TTC549 (cell line): ENCODE results near the gene INCA1.

ENCODE experiments used
- FAIRE-seq: peaks from 2 replicates; lab custom pipeline; 2012; peaks lifted over from hg19 to GRCh38; lab: Jason Lieb, UNC

The INCA1 gene

DNA sequence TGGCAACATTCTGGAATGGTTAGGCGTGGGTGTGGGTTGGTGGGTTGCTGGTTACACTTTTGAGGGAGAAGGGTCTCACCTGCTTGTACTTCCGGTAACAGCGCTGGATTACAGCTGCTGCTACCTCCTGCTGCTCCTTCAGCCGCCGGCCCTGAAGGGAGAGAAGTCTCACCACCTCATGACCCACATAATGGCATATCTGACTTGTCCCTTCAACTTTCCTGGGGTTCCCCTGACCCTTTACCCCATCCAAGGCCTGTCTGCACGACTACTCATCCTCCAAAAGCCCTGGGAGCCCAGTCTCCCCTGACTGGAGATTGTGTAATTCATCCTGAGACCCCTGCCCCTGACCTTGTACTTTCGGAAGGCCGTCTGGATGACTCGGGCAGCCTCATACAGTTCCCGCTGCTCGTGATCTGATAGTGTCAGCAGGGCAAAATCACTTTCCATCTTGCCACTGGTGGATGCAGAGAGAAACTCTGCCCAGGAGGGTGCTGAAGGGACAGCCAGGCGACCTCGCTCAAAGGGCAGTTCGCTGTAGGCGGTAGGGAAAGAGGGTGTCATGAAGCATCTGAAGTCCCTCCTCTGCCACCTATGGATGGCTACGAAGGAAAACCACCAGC is 27.7 kb downstream of the INCA1 start:
- FAIRE-seq: no peak

GRCh38 chr17:4969047-4969550 is 28.2 kb downstream of the INCA1 start:
- no peak for FAIRE-seq

DNA sequence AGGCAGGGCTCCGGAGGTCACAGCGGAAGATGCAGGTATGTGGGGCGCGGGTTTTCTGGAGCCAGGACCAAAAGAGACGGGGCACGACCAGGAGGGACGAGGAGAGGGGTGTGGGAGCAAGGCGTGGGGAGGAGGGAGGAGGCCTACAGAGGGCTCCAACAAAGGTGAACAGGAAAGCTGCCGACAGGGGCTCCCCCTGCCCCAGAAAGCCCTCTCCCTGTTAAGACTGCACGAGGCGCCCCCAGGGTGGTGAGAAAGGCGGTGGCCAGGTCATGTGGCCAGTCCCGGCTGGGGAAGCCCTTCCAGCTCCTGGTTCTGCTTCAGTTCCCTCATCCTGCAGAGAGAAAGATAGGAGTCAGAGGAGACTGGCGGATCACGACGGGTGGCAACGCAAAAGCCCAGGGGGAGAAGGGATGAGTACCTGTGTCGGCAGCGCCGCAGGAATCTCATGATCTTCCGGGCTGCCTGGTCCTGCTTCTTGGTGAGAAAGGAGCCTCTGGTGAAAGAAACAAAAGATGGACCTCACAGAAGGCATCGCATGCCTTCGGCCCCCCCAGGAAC is 28.8 kb downstream of the INCA1 start:
- FAIRE-seq: no peak

DNA sequence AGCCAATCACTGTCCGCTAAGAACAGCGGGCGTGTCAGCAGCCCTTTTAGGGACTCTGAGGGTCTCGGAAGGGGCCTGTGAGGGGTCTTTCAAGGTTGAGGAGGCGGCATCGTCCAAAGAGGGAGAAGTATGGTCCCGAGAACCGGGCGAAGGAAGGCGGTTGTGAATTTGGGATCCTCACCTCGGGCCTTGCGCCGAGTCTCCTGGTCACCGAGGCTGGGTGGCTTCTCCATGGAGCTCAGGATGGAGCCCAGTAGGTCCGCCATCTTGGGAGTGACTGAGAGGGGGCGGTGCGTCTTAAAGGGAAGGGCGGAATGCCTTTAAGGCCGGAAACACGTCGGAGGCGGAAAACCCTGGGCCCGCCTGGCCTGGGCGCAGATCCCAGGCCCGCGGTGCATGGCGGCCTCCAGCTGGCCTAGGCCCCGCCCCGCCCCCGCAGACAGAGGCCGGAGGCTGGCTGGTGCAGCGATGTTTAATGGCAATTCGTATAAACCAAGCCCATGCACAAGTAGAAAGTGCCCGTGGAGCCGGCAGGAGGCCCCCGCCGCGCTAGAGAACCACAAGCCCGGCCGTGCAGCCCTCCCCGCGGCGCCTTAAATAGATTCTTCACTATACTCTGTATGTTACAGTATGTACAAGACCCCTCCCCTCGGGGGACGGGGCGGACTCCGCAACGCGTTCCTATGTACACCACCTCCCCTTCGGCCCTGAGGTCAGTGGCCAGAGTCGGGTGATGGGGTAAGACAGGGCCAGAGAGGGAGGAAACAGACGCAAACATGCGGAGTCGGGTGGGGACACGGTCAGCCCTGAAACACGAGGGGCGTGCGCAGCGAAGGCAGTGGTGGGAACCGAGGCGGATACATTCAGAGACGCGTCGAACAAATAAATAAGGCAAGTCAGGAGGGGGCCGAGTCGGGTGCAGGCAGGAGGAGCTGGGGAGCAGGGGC is 29.5 kb downstream of the INCA1 start, which contains the start of gene SPAG7:
TSS of gene SPAG7 (minus strand) at position 279 of the 947 bp plus-strand sequence. CDS start at position 266, 13 bp downstream.
- peak; percentile 63 for FAIRE-seq

- peak; percentile 99 for FAIRE-seq
Measured at GRCh38 chr17:4966844-4967538, 30.3 kb downstream of the INCA1 start.

GRCh38 chr17:4965311-4965986 is 31.9 kb downstream of the INCA1 start:
- FAIRE-seq: no peak

DNA sequence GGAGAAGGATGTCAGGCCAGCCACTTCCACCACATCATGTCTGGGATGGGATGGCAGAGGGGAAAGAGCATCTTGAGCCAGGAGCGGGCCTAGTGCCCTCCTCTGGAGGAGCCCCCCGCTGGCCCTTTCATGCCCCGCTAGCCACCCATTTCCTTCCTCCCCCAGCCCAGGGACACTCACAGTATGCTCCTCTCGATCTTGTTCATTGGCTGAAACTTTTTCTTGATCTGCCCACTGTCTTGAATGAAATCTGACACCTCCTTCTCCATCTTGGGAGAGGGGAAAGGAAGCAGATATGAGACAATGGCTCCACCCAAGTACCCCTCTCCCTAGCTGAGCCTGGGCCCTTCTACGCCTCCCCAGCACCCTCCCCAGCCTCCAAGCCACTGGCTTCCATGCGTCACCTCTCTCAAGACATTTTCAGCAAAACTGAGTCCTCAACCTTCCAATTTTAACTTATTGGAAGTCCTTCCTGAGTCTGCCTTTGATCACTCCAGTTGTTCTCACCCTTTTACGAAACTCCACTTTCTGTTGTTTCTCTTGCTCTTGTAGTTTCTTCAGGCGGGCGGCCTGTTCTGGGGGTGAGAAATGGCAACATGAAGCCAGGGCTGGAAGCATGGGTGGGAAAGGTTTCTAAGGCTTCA is 36.9 kb downstream of the INCA1 start:
- no peak for FAIRE-seq

DNA sequence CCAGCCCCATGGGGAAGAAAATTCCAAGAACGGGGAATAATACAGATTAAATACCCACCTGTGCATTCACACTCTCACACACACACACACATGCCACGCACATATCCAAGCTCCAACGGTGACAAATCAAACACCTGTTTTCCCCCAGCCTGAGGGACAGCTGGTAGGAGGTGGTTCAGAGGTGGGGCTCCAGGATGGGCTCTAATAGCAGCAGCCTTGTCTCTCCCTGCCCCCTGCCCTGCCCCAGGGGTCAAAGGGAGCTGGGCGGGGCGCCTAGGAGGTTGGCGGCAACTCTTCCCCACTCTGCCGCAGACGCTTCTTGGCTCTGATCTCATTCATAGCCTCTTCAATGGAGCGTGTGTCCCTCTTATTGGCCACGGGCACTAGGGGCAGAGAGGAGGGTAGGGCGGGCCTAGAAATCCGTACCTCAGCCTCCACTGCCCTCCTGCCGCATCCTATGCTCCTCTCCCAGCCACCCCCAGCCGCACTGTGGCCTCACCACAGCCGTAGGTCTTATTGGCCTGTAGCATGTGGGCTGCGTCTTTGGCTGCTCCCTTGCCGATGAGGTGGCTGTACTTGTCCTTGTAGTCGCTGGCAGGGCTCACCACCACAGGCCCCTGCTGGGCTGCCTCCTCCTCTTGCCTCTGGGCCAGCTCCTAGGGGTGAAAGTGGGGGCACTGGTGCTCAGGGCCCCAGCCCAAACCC is 37.9 kb downstream of the INCA1 start:
- no peak for FAIRE-seq

- no peak for FAIRE-seq
Measured at GRCh38 chr17:4958102-4958501, 39.2 kb downstream of the INCA1 start.

- FAIRE-seq: no peak
Measured at GRCh38 chr17:4956493-4957061, 40.7 kb downstream of the INCA1 start.

- no peak for FAIRE-seq
Measured at GRCh38 chr17:4955091-4955490, 42.2 kb downstream of the INCA1 start.

GRCh38 chr17:4953451-4953961 is 43.8 kb downstream of the INCA1 start:
- FAIRE-seq: no peak

- no peak for FAIRE-seq
Measured at GRCh38 chr17:4951486-4951885, 45.8 kb downstream of the INCA1 start.

DNA sequence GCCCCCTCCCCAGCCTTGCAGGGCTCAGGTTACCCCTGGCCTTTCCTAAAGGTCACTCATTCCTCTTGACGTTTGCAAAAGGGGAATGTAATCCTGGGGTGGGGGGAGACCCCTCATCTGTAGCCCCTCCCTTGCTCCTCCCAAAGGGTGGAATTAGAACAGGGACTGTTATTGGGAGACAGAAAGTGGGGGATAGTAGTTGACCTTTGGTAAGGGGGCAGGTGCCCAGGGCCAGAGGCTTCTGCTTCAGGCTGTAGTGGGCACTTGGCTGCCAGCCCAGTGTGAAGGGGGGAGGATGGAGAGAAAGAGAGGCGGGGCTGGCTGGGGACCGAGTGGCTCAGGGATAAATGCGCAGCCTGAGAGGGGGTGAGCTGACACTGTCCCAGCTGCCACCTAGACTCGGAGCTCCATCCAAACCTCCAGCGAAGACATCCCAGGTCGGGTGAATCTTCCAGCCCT is 46.5 kb downstream of the INCA1 start, which contains the start of gene ENO3:
TSS of gene ENO3 (plus strand) at position 374 of the 459 bp plus-strand sequence. CDS start 711 bp downstream, outside the sequence.
- no peak for FAIRE-seq

- FAIRE-seq: no peak
Measured at GRCh38 chr17:4950075-4950745, 47.1 kb downstream of the INCA1 start.

GRCh38 chr17:4949321-4950074 is 47.8 kb downstream of the INCA1 start:
- no peak for FAIRE-seq

DNA sequence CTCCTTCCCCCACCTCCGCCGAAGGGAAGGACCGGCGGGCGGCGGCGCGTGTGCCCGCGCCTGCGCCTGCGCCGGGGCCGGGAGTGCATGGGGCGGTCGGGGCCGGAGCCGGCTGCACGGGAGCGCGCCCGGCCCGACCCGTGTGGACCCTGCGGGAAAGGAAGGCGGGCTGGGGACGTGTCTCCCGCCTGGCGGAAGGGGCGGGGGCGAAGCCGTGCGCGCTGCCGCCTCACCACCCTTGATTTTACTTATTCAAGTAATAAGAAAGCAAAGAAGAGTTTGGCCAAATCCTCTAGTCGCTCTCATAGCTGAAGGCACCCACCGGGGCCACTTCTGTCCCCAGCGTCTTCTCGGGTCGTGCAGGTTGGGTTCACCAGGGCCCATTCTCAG is 48.4 kb downstream of the INCA1 start:
- no peak for FAIRE-seq

DNA sequence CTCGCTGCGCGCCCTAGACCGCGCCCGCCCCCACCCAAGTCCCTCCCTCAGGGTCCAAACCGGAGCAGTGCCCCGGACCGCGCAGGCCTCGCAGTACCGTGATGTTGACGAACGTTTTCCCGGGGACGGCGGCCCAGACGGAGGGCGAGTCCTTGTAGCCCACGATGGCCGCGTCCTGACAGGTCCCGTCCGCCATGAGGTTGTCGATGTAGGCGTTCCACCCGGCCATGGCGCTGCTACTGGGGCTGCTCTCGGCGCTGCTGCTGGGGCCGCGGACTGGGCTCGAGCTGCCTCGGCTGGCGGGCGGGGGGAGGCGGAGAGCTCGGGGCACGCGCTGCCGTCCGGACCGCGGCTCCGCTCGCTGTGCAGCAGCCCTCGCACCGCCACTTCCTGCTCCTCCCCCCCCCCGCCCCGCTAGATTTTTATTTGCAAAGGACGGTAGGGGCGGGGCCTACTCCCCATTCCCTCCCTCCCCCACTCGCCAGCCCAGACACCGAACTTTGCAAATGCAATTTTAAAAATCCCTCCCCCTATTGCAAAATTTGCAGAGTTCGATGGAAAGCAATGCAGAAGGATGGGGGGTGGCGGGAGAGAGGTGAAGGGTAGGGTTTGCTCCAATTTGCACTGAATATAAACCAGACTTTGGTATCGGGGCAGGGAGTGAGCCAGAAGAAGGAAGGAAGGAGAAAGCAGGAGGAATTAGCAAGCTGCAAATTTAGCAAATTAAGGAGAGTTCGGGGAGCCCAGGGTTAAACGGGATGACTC is 49.0 kb downstream of the INCA1 start, which contains the start of gene PFN1:
TSS of gene PFN1 (minus strand) at position 365 of the 765 bp plus-strand sequence. CDS start at position 229, 136 bp downstream.
- no peak for FAIRE-seq
